ENCODE measurements around the gene PCBD1.

The PCBD1 gene

DNA sequence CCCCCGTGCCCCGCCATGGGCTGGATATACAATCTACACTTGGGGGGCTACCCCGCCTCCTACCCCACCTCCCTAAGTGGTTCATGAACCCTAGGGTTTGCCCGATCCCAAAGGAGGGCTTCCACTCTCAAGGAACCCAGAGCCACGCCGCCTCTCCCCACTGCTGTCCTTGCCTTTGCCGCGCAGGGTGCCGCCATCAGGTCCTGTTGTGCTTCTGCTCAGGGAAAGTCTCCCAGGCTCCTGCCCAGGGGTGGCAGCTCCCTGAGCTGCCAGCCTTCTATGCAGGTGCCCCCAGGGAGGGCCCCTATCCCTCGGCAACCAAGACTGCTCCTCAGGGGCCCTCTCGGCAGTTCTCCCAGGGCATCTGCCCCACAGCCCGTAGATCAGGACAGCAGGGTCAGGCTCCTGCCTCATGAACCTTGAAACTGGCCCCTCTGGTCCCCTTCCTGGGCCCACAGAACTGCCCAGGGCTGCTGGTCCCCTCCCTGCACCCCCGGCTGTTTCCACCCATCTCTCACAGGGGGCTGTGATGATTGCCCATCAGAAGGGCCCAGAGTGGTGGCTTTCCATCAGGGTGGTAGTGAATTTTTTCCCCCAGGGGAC, 13.0 kb upstream of the PCBD1 start:
- DNase-seq: no peak

DNA sequence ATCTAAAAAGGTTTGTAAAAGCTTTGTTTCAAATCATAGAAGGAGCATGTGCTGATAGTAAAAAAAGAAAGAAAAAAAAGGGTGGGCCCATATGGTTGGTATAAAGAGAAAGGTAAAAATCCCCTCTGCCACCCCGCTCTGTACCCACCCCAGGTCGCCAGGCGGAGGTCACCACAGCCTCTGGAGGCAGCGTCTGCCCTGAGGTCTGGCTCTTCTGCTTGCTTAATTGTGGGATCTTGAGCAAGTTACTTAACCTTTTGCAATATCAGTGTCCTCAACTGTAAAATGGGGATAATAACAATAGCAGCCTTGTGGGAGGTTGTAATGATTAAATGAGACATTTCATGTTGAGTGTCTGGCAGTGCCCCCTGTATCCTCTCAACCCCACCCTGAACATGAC, 10.7 kb upstream of the PCBD1 start:
- no peak for DNase-seq

- DNase-seq: no peak
Measured at GRCh38 chr10:70898687-70899086, 10.3 kb upstream of the PCBD1 start.

DNA sequence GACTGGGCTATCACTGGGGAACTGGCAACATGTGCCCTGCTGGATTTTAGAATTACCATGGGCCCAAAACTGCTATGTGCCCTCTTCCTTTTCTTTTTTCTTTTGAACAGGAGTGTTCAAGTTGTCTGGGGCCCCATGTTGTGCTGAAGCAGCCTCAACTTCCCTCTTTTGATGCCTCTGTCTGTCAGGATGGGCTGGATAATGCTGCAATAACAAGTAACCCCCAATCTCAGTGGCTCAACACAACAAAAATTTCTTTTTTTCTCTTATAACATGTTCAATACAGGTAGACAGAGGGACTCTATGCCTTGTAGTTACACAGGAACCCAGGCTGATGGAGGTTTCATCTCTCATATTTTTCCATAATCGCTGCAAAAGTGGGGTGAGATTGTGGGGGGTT, 8.2 kb upstream of the PCBD1 start:
- DNase-seq: no peak

- DNase-seq: no peak
Measured at GRCh38 chr10:70894416-70894815, 6.1 kb upstream of the PCBD1 start.

DNA sequence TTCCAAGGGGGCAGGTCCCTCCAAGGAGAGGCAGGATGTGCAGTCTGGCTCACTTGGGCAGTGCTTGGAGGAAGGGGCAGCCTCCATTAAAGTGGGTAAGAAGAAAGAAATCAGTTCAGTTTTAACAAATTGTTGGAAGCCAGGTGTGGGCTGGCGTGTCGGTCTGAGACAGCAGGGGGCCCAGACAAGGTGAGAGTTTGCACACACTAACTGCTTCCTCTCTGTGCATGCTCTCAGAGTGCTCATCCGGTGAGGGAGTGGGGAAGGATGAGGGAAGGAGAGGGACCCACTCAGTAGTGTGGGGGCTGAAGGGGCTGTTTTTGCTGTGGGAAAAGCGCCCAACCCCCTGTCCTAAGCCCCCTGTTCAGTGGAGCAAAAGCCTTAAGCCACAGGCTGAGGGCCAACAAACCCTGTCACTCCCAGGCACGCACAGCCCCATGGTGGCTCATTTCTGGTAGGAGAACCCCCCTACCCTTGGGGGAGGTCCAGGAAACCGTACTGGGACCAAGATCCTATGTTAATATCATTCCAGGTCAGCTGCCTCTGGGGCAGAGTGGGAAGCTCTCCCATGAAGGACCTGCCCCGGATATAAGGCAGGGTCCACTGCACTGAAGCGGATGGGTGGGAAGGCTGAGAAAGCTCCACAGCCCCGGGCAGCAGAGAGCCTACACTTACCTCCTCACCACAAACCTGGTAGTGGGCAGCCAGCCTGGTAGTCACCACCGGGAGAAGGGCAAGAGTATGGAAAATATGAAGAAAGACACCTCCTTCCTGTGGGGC, 5.1 kb upstream of the PCBD1 start:
- DNase-seq: no peak

- no peak for DNase-seq
Measured at GRCh38 chr10:70892631-70893030, 4.3 kb upstream of the PCBD1 start.

GRCh38 chr10:70891627-70892026, 3.3 kb upstream of the PCBD1 start:
- no peak for DNase-seq

DNA sequence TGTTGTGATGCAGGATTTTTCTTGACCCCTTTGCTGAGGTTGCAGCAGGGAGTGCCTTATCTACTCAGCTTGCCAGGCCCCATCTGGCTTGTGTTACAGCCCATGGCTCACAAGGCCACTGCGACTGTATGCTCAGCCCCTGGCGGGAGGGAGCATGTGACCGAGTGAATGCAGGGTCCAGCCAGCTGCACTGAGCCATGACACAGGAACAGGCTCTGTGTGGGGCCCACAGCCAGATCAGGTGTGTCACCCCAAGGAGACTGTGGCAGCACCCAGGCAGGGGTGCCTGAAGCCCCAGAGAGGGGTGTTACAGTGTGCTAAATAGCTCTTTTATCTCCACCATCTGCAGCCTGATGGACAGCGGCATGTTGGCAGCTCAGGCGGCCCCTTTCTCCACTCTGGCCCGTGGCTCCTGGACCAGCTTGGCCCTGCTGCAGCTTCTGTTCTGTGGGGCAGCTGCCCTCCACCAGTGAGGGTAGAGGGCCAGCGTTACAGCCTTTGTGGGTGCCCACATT, 2.6 kb upstream of the PCBD1 start:
- no peak for DNase-seq

GRCh38 chr10:70889291-70889690, 926 bp upstream of the PCBD1 start:
- DNase-seq: no peak

DNA sequence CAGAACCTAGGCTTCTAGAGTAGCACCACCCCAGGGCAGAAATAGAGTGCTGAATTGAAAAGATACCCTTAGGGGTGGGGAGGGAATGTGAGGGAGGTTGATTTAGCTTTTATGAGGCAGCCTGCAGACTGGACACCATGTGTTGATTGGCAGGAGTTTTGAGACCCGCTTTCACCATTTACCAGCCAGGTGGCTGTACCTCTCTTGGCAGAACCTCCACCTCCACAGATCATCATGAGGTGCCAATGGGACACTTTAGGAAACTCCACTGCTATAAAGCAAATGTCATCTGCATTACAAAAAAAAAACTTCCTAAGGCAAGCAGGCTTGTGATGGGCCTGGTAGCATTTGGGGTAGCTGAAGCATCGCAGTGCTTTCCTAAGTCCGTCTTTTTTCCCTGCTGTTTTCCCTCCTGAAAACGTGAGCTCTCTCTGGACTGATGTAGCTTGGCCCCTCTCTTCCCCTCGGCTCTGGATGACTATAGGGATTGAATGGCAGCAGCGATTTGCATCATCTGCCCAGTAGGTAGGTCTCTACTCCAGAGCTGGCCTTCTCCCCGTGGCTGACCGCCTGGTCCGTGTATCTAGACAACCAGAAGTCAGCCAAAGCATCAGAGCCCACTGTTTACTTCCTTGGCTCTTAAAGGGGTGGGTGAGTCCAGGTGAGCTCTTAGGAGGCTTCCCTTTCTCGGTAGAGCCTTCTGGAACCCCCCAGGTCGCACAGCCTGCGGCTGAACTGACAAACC, 1.3 kb downstream of the PCBD1 start:
- no peak for DNase-seq

GRCh38 chr10:70885931-70886903, 2.1 kb downstream of the PCBD1 start:
- no peak for DNase-seq

- DNase-seq: no peak
Measured at GRCh38 chr10:70885481-70885880, 2.9 kb downstream of the PCBD1 start.

DNA sequence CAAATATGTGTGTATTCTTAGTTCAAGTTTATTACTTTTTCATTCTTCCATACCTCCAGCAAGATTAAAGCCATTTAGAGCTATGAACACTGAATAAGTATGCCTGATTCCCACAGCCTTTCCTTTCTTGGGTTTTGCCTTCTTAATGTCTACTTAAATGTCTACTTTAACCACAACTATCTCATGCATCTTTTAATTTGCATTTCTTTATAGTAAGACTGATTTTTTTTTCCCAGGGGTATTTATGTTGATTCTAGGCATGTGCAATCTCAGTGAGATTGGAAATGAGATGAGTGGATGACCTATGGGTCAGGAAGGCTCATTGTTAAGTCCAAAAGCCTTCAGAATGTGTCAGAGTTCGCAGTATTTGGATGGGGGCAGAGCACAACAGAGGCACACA, 3.6 kb downstream of the PCBD1 start:
- no peak for DNase-seq

- DNase-seq: peak; percentile 58
Measured at GRCh38 chr10:70880077-70880534, 8.3 kb downstream of the PCBD1 start.

GRCh38 chr10:70879207-70879606, 9.2 kb downstream of the PCBD1 start:
- DNase-seq: no peak

GRCh38 chr10:70874061-70874460, 14.3 kb downstream of the PCBD1 start:
- no peak for DNase-seq

- no peak for DNase-seq
Measured at GRCh38 chr10:70872291-70872690, 16.1 kb downstream of the PCBD1 start.

GRCh38 chr10:70866424-70866823, 21.9 kb downstream of the PCBD1 start:
- DNase-seq: no peak

DNA sequence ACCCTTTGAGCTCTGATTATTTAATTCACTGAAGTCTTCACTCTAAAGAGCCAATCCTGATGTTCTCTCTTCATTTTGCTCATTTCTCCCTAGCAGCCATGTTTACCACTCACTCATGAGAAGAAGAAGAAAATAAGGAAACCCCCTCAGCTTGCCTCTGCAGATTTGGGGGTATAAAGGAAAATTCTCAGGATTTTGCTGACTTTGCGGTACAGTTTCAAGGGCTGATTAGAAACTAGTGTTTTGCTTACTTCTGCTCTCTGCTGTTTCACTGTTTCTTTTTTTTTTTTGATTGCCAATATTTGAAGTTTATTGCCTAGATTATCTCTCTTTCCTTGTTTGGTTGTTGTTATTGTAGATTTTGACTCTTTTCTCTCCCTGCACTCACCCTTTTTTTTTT, 23.4 kb downstream of the PCBD1 start:
- DNase-seq: no peak

- no peak for DNase-seq
Measured at GRCh38 chr10:70863470-70864160, 24.8 kb downstream of the PCBD1 start.
